Measurements from ENCODE around the gene WHAMM.
"Not testable (repeated sequence)": the region's sequence is repeated elsewhere in the genome, so short reads cannot be mapped to it uniquely, and the experiment has no call there.

Gene WHAMM

DNA sequence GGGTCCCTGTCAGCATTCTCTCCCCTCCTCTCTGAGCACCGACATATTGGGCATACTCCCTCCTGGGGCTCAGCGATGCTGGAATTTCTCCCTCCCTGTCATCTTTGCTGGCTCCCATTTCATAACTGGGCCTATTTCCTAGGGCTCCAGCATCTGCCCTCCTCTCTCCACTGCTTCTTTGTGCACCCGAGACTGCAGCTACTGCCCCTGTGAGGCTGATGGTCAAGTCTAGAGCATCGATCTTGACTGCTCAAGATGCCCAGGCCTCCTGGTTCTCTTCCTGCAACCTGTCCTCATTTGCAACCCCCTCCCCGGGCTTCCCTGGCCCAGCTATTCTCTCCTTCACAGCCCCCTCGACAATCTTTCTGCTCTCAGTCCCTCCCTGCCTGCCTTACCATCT is 53.5 kb downstream of the WHAMM start:
- in situ Hi-C loops (cut with MboI; ENCODE audit: low sequenced_read_pairs) = no loop called here

DNA sequence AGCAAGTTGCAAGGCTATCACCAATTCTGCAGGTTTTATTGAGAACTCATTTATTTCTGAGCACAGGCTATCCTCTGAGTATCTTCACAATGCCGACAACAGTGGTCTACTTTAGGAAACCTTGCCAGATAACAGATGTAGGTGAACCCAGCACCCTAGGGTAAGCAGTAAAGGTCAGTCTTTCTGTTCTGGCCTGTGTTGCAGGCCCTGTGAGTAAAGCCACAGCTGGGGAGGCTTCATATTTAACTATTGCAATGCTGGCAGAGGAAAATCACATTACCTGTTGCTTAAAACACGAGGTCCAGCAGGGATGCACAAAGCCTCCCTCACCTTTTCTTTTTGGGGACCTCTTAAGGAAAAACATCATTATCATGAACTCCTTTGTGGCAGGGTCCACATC is 55.5 kb downstream of the WHAMM start:
- in situ Hi-C loops (cut with MboI; ENCODE audit: low sequenced_read_pairs) = no loop called here

DNA sequence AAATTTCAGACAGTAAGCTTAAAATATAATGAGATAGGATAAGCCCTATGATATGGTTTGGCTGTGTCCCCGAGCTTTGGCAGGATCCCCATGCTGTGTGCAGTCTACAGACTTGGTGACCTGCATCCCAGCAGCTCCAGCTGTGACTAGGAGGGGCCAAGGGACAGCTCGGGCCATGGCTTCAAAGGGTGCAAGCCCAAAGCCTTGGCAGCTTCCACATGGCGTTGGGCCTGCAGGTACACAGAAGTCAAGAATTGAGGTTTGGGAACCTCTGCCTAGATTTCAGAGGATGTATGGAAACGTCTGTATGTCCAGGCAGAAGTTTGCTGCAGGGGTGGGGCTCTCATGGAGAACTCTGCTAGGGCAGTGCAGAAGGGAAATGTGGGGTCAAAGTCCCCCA is 56.2 kb downstream of the WHAMM start:
- in situ Hi-C loops (cut with MboI; ENCODE audit: low sequenced_read_pairs) = not testable (repeated sequence)

DNA sequence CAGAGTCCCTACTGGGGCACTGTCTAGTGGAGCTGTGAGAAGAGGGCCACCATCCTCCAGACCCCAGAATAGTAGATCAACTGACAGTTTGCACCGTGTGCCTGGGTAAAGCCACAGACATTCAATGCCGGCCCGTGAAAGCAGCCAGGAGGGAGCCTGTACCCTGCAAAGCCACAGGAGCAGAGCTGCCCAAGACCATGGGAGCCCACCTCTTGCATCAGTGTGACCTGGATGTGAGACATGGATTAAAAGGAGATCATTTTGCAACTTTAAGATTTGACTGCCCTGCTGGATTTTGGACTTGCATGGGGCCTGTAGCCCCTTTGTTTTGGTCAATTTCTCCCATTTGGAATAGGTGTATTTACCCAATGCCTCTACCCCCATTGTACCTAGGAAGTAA is 56.6 kb downstream of the WHAMM start:
- in situ Hi-C loops (cut with MboI; ENCODE audit: low sequenced_read_pairs) = not testable (repeated sequence)

DNA sequence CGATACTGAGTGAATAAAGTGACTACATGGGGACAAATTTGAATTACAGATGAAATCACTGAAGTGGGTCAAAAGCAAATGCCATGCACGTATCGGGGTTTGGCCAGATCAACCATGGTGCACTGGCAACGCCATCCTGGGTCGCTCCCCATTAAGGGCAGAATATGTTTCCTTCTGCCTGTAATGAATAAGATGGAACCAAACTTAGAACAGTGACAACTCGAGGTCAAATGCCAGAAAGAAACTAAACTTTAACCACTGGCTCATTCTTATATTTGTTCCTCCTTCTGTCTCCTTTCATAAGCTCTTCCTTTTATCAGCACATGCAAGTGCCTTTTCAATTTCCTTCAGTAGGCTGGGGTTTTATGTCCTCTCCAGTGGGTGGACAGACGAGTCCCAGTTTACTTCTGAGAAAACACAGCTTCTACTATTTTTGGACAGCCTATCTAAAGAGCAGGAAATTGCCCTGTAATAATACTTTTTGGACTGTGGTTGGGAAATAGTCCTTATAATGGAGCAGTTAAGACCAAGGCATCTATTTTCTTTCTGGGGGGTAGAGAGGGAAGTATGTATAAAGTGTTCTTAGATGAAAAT is 61.4 kb downstream of the WHAMM start:
- in situ Hi-C loops (cut with MboI; ENCODE audit: low sequenced_read_pairs) = no loop called here

DNA sequence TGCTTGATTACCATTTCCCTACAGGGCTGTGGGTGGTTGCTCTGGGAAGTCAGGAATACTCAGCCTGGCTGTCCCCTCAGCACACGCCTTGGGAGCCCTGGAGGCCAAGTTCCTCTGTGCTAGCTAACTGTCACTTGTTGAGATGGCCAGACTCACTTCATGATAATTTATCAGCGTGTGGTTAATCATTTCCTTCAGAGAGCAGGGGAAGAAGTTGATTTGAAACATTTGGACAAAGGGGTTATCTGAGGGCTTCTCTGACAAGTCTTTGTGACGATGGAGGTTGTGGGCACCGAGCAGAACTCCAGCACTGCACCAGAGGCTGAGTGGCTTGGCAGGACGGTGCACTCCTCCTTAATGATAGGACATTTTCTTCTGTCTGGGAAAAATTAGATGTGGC is 61.9 kb downstream of the WHAMM start:
- in situ Hi-C loops (cut with MboI; ENCODE audit: low sequenced_read_pairs) = no loop called here

DNA sequence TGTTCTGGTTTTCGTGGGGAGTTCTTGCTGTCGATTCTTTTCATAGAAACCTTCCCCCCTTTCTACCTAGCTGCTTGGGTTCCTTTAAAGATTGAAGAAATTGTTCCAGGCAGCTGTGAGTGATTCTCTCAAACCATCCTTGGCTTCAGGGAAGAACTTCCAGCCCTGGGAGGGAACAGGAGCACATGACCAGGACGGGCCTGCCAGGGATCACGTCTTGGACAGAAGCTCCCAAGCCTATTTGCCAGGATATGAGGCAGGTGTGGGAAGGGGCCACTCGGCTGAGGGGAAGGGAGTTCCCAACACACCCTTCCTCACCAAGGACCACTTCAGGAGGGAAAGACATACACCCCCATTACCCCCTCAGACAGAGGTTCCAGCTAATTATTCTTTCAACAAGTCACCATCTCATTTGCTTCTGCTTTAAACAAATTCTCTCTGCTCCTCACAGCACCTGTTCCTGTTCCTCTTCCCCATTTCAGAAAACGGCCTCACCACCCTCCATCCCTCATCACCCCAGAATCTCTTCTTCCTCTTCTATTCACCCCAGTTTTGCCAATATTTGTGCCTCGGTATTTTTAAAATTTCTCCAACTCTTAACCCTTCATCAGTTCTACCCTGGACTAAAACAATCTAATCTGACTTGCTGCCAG is 62.5 kb downstream of the WHAMM start:
- in situ Hi-C loops (cut with MboI; ENCODE audit: low sequenced_read_pairs) = no loop called here

DNA sequence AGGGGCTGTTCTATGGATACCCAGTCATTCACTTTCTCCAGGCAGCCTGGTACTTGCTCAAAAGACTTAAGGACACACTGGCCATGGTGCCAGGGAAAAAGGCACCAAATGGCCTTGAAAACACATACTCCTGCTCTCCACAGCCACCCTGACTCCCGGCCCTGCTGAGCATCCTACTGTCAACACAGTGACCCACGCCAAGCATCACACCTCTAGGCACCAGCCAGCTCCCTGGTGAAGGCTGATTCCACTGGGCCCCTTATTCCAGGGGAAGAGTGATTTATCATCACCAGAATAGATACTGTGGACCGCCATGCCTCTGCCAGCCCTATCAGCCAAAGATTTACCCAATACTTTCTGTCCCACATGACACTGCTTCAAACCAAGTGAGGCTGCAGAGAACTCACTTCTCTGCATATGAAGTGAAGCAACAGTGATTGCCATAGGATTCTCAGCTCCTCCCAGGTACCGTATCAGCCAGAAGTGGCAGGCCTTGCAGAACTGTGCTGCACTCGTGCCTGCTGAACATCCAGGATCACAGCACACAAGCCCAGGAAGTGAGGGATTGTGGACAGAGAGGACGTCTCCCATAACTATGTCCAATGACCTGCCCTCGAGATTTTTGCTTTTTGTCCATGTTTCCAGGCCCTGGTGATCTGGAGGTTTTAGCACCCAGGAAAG is 63.7 kb downstream of the WHAMM start:
- in situ Hi-C loops (cut with MboI; ENCODE audit: low sequenced_read_pairs) = no loop called here

DNA sequence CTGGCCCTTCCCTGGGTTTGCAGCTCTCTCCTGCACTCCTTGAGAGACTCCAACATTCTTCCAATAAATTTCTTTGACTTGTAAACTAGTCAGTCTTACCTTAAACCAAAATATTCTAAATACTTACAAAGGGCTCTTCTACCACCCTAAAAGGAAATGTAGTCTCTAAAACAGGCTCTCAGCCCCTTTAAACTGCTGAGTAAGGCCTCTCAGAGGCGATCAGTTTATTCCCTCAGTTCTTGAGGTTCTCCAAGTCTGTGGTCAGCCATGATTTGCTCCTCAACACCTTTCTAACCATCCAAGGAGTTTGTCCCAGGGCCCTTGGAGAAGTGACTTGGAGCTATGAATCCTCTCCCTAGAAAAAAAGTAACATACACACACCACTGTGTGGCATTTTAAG is 64.8 kb downstream of the WHAMM start:
- in situ Hi-C loops (cut with MboI; ENCODE audit: low sequenced_read_pairs) = no loop called here

DNA sequence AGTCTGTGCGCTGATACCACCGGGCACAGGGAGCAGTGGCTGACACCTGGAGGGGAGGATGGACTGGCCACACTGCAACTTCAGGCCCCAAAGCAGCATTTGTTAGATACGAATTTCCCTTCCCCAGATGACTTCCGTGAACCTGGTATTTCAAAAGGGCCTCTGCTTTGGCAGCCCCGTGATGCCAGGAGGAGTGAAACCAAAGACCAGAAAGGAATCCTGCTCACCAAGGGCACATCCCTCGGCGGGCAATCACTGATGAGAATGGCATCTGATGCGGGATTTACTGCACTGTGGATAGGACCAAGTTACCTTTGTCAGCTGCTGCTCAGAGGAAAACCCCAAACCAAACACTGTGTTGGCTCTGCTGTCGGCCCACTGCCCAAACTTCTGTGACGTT is 65.5 kb downstream of the WHAMM start:
- in situ Hi-C loops (cut with MboI; ENCODE audit: low sequenced_read_pairs) = no loop called here

DNA sequence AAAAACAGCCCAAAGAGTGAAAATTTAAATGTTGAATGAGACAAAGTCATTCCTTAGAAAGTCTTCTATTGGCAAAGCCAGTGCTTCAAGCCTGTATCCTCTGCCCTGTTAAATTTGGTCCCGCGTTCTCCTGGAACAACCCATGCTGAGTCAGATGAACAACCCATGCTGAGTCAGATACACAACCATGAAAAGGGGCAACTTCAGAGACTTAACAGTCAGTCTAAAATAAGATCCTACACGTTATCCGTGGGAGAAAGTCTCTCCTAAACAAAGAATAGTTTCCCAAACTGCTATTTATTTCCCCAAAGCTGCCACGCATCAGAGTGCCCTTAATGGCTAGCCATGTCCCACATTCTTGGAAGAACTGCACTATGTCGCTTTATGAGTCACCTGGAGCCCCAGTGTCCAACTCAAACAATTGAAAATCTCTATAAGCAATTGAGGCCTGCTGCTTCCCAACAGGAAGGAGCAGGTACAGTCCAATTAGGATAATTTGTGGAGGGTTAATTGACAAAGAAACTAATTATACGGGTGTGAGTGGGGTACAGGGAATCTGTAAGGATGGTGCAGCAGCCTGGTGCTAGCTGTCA is 66.1 kb downstream of the WHAMM start:
- in situ Hi-C loops (cut with MboI; ENCODE audit: low sequenced_read_pairs) = no loop called here

DNA sequence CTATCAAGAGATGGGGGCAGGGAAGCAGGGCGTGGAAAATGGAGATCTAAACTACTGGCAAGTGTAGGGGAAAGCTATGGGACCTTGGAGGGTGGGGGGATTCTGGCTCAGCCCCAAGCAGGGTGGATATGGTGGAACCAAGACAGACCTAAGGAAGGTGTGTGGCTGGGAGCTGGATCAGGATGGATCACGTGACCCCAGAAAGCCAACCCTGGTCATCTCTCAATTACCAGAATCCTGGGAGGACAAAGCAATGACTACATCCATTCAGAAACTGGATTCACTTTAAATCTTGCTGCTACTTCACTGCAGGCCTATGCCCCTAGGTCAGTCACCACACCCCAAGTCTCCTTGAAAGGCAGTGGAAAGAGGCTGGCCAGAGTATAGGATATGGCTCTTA is 68.4 kb downstream of the WHAMM start:
- in situ Hi-C loops (cut with MboI; ENCODE audit: low sequenced_read_pairs) = no loop called here

DNA sequence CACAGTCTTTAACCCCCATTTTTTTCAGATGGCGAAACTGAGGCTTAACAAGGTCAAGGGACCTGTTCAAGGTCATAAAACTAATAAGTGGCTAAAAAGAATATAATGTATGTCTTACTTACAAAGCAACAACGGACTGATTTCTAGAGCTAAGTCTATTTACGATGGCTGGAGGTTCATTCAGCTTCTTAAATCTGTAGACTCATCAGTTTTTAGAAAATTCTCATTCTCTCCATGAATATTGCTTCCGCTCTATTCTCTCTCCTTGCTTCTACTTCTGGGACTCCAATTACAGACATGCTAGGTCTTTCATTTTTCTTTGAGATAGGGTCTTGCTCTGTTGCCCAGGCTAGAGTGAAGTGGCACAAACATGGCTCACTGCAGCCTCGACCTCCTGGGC is 68.9 kb downstream of the WHAMM start:
- in situ Hi-C loops (cut with MboI; ENCODE audit: low sequenced_read_pairs) = no loop called here

DNA sequence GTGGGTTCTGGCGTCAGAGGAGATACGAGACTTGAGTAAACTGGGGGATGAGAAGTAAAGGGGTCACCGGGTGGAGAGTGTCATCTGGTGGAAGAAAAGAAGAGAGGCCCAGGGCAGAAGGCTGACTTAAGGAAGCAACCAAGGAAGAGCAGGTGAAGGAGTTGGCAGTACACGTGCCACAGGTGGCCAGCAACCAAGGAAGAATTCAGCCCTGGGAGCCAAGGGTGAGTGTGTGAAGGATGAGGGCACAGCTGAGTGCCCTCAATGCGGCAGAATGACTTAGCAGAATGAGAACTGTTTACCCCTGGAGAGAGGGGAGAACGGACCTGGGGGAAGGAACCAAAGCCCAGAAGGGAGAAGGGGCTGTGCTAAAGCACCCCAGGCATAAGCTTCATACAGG is 71.3 kb downstream of the WHAMM start:
- in situ Hi-C loops (cut with MboI; ENCODE audit: low sequenced_read_pairs) = no loop called here

DNA sequence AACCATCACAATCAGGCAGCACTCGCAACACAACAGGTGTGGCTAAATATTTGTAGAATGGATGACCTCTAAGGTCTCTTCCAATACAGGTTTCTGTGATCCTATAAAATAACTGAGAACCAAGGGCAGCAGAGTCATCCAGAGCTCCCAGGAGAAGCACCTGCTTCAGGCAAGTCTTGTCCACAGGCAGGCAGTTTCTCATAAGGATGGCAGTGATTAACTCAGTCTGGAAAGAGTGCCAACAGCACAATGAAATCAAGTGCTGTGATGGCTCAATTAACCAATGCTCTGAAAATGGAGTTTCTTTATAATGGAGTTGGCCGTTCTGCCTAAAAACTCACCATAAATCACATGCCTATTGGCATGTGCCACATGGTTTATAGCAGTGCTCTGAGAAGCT is 72.3 kb downstream of the WHAMM start:
- in situ Hi-C loops (cut with MboI; ENCODE audit: low sequenced_read_pairs) = no loop called here

DNA sequence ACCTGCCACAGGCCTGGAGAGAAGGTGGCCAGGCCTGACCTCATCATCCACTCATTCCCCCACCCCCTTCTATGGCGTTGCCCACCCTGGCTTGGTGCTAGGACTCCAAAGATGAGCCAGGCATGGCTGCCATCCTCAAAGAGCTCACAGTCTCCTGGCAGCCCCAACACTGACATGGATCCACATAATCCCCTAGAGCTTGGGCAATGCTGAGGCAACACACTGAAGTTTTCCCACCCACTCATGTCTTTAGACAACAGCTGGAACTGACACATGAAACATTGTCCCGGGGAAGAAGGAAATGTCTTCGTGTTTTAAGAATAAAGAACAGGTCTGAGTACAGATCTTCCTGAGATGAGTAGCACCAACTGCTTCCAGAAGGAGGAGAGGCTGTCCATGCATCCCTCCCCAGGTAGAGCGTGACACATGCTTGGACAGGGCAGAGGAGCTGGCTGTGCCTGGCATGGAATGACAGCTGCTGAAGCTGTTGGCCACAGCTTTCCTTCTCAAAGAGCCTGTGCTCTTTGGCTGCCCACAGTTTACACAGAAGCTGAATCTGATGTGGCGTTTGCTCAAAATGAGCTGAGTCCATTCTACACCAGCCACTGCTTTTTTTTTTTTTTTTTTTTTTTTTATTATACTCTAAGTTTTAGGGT is 73.0 kb downstream of the WHAMM start:
- in situ Hi-C loops (cut with MboI; ENCODE audit: low sequenced_read_pairs) = no loop called here
